ENCODE measurements around the gene STXBP5. TPM values are rescaled to one million over a fixed set of nuclear protein-coding genes. Genes with fewer than 3 reads are reported as not detected.

The STXBP5 gene
- polyA plus RNA-seq, 1 donor (not counting 4 experiments of a cell fraction or from before 2014, with no cell fraction given): 19.4 TPM

DNA sequence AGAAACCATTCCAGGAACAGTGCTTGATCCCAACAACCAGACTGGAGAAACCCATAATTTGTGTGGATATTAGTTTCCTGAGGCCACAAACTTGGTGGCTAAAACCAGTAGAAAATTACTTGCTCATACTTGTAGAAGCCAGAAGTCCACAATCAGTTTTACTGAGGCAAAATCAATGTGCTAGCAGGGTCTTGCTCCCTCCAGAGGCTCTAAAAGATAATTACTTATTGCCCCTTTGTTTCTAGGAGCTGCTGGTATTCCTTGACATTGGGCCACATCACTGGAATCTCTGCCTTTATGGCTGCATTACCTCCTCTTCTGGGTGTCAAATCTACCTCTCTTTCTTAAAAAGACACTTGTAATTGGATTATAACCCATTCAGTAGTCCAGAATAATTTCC lies 162.1 kb downstream of the STXBP5 start:
- Histone ChIP-seq H3K9ac (ENCODE audit: control insufficient read depth, extremely low read depth, insufficient read depth, low read length) (no peak overlapping the region), H3K9me3 (ENCODE audit: control insufficient read depth, low read depth, low read length) (no peaks in the 10 kb centered on the region), H4K20me1 (ENCODE audit: control insufficient read depth, extremely low read depth, insufficient read depth, low read length) (no peaks in the 10 kb centered on the region), H3K27me3 (ENCODE audit: control insufficient read depth, extremely low read depth, insufficient read depth, low read length) (no peaks in the 10 kb centered on the region), H2AFZ (ENCODE audit: control insufficient read depth, low read length) (no peak overlapping the region), H3K36me3 (ENCODE audit: control insufficient read depth in 2 of 2, extremely low read depth in 1 of 2, insufficient read depth in 2 of 2, low read length in 2 of 2) (peaks cover 0 to 6% of the 10 kb centered on the region in 2 experiments), H3K9me1 (ENCODE audit: control insufficient read depth, extremely low read depth, insufficient read depth, low read length) (no peaks in the 10 kb centered on the region), H3K4me2 (ENCODE audit: control insufficient read depth, extremely low read depth, insufficient read depth, low read depth, low read length) (no peak overlapping the region), H3K4me3 (ENCODE audit: control insufficient read depth in 2 of 3, extremely low read depth in 1 of 3, insufficient read depth in 2 of 3, low read depth in 1 of 3, low read length in 3 of 3) (no peak overlapping the region), H3K79me2 (ENCODE audit: control insufficient read depth, insufficient read depth, low read length) (no peaks in the 10 kb centered on the region), H3K27ac (ENCODE audit: control insufficient read depth, insufficient read depth, low read length) (no peak overlapping the region), H3K4me1 (ENCODE audit: control insufficient read depth, extremely low read depth, insufficient read depth, low read length) (no peaks in the 10 kb centered on the region)
- no peak for TF ChIP-seq EZH2 (IDR thresholded peaks at IDR 0.05; ENCODE audit: low read length)
- TF ChIP-seq, protein P1, sequence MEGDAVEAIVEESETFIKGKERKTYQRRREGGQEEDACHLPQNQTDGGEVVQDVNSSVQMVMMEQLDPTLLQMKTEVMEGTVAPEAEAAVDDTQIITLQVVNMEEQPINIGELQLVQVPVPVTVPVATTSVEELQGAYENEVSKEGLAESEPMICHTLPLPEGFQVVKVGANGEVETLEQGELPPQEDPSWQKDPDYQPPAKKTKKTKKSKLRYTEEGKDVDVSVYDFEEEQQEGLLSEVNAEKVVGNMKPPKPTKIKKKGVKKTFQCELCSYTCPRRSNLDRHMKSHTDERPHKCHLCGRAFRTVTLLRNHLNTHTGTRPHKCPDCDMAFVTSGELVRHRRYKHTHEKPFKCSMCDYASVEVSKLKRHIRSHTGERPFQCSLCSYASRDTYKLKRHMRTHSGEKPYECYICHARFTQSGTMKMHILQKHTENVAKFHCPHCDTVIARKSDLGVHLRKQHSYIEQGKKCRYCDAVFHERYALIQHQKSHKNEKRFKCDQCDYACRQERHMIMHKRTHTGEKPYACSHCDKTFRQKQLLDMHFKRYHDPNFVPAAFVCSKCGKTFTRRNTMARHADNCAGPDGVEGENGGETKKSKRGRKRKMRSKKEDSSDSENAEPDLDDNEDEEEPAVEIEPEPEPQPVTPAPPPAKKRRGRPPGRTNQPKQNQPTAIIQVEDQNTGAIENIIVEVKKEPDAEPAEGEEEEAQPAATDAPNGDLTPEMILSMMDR (optimal IDR thresholded peaks at IDR 0.05 in 1 of 3, IDR thresholded peaks at IDR 0.05 in 1 of 3, conservative IDR thresholded peaks at IDR 0.05 in 1 of 3; ENCODE audit: extremely low read depth in 1 of 3, insufficient read depth in 2 of 3, low read length in 3 of 3): no peak
- FAIRE-seq (no peak), DNase-seq (ENCODE audit: low read depth, low spot score) (no peak)
- dilution Hi-C loops (cut with MboI; ENCODE audit: extremely low pct_ligation_motif_present, low sequenced_read_pairs): no loop called here

DNA sequence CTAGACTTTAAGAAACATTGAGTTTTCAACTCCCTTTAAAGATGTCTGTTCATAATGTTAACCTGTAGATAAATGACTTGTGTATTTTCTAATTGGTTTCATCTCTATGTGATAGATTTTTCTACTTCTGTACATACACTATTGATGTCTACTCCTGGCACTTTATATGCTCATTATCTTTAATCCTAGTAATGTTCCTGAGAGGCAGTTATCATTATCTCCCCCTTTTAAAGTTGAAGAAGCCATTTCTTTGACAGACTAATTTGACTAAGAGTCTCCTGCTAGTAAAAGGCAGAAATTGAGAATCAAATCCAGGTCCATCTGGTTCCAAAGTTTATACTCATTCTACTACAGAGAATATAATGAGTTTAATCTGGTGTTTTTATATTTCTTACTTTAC lies 167.1 kb downstream of the STXBP5 start:
- Histone ChIP-seq H3K4me2 (ENCODE audit: control insufficient read depth, extremely low read depth, insufficient read depth, low read depth, low read length) (no peak overlapping the region), H3K9me3 (ENCODE audit: control insufficient read depth, low read depth, low read length) (no peaks in the 10 kb centered on the region), H3K9ac (ENCODE audit: control insufficient read depth, extremely low read depth, insufficient read depth, low read length) (no peak overlapping the region), H3K36me3 (ENCODE audit: control insufficient read depth in 2 of 2, extremely low read depth in 1 of 2, insufficient read depth in 2 of 2, low read length in 2 of 2) (peaks cover 0 to under 1% of the 10 kb centered on the region in 2 experiments), H3K4me1 (ENCODE audit: control insufficient read depth, extremely low read depth, insufficient read depth, low read length) (no peaks in the 10 kb centered on the region), H4K20me1 (ENCODE audit: control insufficient read depth, extremely low read depth, insufficient read depth, low read length) (no peaks in the 10 kb centered on the region), H3K79me2 (ENCODE audit: control insufficient read depth, insufficient read depth, low read length) (no peaks in the 10 kb centered on the region), H3K27ac (ENCODE audit: control insufficient read depth, insufficient read depth, low read length) (no peak overlapping the region), H2AFZ (ENCODE audit: control insufficient read depth, low read length) (no peak overlapping the region), H3K27me3 (ENCODE audit: control insufficient read depth, extremely low read depth, insufficient read depth, low read length) (no peaks in the 10 kb centered on the region), H3K9me1 (ENCODE audit: control insufficient read depth, extremely low read depth, insufficient read depth, low read length) (no peaks in the 10 kb centered on the region), H3K4me3 (ENCODE audit: control insufficient read depth in 2 of 3, extremely low read depth in 1 of 3, insufficient read depth in 2 of 3, low read depth in 1 of 3, low read length in 3 of 3) (no peak overlapping the region)
- dilution Hi-C loops (cut with MboI; ENCODE audit: extremely low pct_ligation_motif_present, low sequenced_read_pairs): no loop called here
- FAIRE-seq: no peak
- no peak for DNase-seq (ENCODE audit: low read depth, low spot score)
- no peak for TF ChIP-seq EZH2 (IDR thresholded peaks at IDR 0.05; ENCODE audit: low read length)
- TF ChIP-seq, protein P1 (optimal IDR thresholded peaks at IDR 0.05 in 1 of 3, IDR thresholded peaks at IDR 0.05 in 1 of 3, conservative IDR thresholded peaks at IDR 0.05 in 1 of 3; ENCODE audit: extremely low read depth in 1 of 3, insufficient read depth in 2 of 3, low read length in 3 of 3): no peak
